ENCODE results near the gene CACNA1D.
"Not testable (repeated sequence)": the region's sequence is repeated elsewhere in the genome, so short reads cannot be mapped to it uniquely, and the experiment has no call there.

The CACNA1D gene

DNA sequence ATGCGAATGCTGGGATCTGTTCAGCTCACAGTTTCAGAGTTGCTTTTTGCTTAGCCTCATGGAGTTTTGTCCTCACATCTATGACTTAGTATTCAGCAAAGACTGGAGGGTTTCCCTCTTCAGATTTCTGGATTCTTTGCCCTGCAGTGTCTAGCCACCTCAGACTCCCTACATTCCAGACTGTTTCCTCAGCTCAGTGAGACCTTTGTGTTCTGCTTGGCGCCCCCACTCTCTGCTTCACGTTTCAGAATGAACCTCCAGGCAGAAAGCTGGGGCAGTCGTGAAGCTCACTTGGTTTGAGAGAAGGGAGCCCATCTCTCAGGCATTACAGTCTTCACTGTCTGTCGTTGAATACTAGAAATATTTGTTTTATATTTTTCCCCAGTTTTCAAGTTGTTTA lies 118.1 kb downstream of the CACNA1D start:
- in situ Hi-C loops (cut with MboI; ENCODE audit: low sequenced_read_pairs) = no loop called here

DNA sequence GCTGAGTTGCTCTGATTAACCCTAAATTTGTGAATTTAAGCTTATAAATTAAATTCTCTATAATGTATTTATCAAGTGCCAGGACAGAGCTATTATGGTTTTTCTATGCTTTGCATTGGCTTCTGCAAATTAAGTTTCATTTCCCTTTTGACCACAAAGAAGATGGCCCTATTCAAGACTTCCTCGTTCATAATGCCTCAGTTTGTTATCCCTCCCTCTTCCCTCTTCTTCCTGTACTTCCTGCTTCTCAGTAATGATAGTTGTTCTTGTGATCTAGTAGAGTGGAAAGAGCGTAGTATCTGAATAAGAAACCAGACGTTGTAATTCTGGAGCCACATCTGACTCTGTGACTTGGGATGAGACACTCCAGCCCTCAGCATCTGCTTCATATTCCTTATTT lies 118.7 kb downstream of the CACNA1D start:
- in situ Hi-C loops (cut with MboI; ENCODE audit: low sequenced_read_pairs) = no loop called here

DNA sequence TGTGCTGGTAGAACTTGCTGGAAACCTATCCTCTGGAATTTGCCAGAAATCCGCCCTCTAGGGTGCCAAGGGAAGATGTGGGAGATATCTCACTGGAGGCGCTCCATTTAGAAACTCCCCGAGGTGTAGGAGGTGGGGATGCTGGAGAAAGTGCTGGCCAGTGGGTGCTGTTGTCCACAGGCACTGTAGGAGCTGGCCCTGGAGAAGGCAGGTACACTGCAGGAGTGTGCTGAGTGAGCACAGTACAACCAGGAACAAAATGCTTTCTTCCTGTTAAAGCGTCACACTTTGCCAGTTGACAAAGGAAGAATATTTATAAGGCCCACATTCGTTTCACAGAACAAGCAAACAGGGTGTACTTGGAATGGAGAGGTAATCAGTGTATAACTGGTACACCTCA lies 119.9 kb downstream of the CACNA1D start:
- in situ Hi-C loops (cut with MboI; ENCODE audit: low sequenced_read_pairs) = no loop called here

DNA sequence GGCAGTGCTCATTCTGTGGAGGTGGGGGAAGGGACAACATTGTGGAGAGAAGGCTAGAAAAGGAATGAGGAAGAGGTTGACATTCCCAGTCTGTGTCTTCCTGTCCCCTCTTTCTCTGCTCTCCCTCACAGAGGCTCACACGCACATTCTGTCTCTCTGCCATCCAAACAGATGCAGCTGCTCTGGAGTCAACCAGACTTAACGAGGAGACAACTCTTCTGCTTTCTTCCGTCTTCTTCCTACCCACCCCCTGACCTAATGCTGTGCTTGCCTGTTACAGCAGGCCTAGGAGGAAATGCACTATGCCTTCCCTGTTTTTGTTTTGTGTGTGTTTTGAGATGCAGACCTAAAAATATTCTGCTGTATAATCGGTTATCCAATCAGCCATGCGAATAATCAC lies 121.9 kb downstream of the CACNA1D start:
- in situ Hi-C loops (cut with MboI; ENCODE audit: low sequenced_read_pairs) = no loop called here

DNA sequence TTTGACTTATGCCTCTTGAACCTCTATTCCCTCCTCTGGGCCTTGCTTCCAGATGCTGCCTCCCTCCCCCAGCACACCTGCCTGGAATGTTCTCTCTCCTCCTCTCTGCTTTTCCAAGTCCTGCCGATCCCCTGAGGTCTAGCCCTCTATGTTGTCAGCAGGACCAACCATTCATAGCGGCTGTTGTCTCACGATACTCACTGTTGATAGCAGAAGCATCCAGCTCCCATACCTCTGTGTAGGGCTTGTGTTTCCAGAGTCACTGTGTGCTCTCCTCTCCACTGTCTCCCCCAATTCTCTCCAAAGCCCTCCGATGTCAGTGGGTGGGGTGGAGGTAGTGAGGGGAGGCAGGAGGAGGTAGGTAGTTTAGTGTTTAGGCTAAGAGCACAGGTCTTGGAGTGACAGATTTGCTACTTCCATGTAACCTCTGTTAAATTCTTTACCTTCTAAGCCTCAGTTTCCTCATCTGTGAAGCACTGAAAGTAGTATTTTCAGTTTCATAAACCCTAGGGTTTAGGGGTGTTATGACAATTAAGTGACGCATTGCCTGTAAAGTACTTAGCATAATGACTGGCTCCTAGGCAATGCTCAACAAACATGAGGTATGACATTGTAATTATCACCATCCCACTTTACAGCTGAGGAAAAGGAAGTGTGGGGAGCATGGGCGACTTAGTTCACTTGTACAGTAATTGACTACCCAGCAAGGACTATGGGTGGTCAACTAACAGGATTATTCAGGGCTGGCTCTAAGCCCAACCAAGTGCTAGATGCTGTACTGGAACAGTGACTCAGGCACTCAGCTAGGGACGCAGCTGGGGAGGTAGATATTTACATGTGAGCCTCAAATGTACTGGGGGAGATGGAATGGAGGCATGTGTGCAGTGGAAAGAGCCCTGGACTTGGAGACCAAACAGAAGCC lies 122.8 kb downstream of the CACNA1D start:
- in situ Hi-C loops (cut with MboI; ENCODE audit: low sequenced_read_pairs) = no loop called here

DNA sequence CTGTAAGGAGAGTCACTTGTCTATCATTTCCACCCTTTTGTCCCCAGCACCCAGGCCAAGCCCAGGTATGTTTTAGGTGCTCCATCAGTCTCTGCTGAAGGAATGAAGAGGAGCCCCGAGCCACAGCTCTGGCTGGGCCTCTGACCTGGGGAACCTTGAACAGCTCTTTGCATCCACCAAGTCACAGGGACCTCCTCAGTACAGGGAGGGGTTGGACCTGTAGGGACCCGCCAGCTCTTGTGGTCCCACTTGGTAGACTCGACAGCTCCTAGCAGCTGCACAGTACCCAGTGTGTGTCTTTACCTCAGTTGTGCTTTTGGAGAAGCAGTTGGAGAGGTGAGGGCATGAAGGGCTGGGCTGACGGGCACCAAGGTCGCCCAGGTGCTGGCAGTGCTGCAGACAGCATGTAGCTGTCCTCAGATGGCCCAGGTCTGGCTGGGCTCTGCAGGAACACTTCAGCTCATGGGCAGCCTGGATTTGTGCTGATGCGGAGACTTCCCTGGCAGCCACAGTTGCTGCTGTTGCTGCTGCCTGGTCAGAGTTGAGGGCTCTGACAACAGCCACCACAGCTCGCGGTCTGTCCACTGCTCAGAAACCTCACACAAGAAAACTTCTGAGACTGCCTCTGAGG lies 123.6 kb downstream of the CACNA1D start:
- in situ Hi-C loops (cut with MboI; ENCODE audit: low sequenced_read_pairs) = no loop called here

DNA sequence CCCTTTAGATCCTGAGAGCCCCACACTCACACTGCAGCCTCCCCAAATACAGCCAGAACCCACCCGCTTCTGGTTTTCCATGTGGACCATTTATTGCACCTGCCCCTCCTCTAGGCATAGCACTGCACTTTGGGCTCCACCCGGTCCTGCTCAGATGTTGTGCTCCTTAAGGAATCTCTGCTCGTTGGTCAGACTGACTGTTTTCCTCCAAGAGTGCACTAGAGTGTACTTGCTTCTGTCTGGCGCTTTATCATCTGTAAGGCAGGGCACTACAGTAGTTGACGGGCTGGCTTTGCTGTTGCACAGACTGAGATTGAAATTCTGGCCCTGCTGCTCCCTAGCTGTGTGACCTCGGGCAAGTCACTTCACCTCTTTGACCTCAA lies 124.1 kb downstream of the CACNA1D start:
- in situ Hi-C loops (cut with MboI; ENCODE audit: low sequenced_read_pairs) = no loop called here

DNA sequence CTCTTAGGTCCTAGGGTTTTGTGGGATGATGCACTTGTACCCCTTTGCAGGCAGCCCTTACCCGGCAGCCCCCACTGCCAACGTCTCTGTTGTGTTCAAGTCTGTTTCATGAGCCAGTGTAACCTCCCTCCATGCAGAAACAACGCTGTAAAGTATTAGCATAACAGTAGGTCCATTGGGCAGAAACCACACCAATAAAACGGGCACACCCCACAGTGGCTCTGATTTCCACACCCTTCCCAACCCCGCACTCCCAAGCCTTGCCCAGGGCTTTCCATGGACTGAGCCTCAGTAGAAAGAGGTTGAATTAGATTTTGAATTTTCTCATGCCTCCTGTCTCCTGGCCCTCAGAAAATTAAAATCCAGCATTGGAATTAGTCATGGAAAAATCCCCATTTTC lies 124.5 kb downstream of the CACNA1D start:
- in situ Hi-C loops (cut with MboI; ENCODE audit: low sequenced_read_pairs) = no loop called here

DNA sequence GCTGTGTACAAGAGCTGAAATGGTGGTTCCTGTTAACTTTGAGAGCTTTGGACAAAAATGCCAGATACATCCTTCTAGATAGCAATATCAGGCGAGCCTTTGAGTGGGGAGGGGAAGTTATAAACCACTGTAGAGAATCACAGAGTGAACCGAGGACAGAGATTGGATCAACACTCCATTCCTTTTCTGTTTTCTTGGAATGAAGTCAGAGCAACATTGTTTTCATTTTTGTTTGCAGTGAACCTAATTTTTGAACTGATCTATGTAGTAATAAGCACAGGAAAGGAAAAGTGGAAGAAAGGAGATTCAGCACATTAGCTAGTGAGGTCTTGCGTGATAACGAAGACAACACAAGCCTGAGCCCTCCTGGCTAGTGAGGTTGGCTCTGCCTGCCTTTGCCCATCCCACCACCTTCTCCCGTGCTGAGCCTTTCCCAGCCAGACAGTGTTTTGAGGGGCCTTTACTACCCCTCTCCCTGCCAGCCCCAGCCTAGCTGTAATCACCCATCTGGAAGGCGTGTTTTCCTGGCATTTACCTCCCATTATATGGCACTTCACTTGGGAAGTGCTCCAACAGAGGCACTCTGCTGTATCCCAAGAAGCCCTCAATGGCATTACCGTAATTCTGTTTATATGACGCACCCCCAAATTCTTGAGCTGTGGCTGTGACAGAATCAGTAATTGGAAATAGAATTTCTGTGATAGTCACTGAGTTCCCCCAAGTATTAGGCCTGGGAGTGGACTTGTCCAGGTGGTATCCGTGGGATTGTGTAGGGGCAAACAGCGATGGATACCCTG lies 129.8 kb downstream of the CACNA1D start:
- in situ Hi-C loops (cut with MboI; ENCODE audit: low sequenced_read_pairs) = no loop called here

DNA sequence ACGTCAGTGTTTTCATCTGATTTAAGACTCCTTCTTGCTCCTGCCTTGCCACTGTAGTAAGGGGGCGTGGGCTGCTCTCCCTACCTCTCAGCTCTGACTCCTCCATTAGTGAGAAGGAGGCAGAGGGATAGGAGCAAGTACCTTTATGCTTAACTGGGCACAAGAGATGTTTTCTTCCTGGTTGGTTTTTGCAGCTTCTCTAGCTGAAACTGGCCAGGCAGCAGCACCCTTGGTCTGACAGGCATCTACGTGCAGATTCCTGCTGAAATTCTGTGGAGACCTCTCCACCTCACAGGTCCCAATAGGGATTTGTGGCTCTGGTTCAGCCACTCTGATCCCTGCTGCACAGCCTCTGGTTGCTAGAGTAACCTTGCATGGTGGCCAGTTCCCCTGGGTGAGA lies 132.5 kb downstream of the CACNA1D start:
- in situ Hi-C loops (cut with MboI; ENCODE audit: low sequenced_read_pairs) = no loop called here

DNA sequence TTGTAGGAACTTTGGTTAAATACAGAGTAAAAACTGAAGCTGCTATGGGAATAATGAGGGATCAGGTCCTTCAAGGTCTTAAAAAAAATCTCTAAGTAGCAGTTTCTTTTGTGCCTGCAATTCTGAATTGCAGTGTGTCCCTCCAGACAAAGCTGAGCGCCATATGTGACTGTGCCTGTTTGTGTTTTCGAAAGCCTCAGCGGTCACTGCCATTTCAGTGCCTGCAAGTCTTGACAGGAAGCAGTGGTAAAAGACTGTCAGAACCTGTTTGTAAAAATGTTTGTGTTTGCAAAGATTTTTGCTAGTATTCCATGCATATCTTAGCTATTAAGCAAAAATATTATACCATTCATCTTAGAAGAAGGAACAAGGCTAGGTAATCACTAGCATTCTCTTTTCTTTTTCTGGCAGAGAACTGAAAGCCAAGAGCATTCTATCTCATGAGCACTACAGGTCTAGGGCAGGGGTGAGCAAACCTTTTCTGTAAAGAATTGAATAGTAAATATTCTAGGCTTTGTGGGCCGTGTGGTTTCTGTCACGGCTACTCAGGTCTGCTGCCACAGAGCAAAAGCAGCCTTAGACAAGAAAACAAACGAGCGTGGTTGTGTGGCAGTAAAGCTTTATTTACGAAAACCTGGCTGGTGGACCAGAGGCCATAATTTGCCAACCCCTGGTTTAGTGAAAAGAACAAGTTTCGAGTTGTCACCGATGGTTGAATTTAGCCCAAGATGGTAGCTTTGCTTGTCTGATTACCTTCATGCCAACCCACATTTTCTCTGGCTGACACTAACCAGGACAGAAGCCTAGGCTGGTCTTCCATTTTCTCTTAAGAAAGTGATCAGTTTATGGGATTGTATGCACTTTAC lies 134.4 kb downstream of the CACNA1D start:
- in situ Hi-C loops (cut with MboI; ENCODE audit: low sequenced_read_pairs) = no loop called here

DNA sequence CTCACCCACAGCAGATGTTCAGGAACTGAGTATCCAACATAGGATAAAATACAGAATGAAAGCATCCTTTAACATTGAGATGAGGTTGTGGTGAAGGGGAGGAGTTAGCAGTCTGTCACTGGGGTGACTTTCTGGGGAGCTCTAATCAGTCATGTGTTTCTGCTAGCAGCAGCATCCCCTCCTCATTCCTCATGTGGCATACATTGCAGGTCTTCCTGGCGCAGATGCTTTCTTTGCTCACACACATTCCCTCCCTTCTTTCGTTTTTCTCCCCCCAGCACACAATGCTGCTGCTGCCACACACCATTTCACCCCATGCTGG lies 135.0 kb downstream of the CACNA1D start:
- in situ Hi-C loops (cut with MboI; ENCODE audit: low sequenced_read_pairs) = no loop called here

DNA sequence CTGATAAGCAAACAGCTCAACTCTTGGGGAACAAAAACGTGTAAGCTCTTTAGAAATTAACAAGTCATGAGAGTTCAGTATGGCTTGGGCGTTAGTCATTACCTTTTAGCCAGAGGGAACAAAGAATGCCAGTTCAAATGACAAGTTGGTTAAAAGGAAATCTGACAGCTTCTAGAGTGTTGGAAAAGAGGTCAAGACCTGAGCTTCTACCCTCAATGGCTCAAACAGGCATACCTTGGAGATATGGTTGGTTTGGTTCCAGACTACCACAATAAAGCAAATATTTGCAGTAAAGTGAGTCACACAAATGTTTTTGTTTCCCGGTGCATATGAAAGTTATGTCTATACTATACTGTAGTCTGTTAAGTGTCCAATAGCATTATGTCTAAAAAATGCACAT lies 136.1 kb downstream of the CACNA1D start:
- in situ Hi-C loops (cut with MboI; ENCODE audit: low sequenced_read_pairs) = no loop called here

DNA sequence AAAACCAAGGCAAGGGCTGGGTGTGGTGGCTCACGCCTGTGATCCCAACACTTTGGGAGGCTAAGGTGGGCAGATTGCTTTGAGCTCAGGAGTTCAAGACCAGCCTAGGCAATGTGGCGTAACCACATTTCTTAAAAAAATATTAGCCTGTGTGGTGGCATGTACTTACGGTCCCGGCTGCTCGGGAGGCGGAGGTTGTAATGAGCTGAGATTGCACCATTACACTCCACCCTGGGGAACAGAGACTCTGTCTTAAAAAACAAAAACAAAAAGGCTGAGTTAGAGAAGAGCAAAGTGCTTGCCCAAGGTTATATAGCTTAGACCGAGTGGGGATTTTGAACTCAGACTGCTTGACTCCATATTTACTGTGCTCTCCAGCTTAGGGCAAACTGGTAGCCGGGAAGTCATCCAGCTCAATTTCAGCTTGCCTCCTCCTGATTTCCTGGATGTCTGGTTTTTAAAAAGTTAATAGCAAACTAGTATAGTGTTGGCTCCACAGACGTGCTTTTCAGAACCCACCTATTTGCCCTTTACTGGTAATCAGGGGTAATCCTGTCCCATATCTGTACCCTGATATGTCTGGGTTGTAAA lies 138.9 kb downstream of the CACNA1D start:
- in situ Hi-C loops (cut with MboI; ENCODE audit: low sequenced_read_pairs) = no loop called here

DNA sequence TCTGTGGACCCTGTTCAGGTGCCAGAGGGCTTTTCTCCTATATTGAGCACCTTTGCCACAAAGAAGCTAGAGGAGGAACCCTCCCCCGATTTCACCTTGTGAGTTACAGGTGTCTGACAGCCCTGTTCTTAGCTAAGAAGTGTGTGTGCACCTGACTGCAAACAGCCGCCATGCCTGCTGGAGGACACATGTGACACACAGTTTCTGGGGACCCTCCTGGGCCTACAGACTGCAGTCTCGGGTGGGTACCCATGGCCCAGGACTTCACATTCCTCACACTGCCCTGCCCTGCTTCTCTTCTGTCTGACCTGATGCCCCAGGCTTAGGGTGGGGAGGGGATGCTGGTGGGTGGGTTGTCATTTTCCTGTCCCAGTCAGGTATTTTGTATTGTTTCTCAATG lies 140.6 kb downstream of the CACNA1D start:
- in situ Hi-C loops (cut with MboI; ENCODE audit: low sequenced_read_pairs) = no loop called here

DNA sequence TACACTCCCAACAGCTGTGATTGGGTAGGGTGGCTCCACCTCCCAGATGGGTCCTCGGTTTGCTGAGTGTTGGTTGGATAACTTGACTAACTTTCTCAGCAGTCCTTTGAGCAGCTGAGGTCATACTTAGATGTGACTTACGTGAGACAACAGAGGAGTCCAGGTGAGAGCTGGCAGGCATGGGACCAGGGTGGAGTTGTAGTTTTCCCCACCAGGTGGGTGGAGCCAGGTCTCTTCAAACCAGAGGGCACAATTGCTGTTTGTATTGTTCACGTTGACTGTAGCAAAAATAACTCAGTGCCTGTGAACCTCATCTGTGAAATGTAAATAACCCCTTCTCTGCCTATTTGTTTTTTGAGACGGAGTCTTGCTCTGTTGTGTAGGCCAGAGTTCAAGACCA lies 144.4 kb downstream of the CACNA1D start:
- in situ Hi-C loops (cut with MboI; ENCODE audit: low sequenced_read_pairs) = not testable (repeated sequence)

DNA sequence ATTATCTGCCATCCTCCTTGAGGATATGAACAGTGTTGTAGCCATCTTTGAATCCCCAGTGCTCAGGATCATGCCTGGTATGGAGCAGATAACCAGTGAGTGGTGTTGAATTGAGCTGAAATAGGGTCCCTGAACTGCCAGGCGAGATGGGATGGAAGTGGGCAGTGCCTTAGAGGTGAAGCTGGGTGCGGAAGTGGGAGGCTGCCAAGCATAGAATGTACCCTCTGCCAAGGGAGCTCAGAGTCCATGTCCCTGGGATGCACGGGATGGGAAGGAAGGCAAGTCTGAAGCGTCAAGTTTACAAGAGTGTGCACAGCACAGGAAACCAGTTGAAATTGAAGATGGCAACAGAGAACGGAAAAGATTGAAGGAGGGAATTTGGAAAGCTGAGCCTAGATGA lies 147.0 kb downstream of the CACNA1D start:
- in situ Hi-C loops (cut with MboI; ENCODE audit: low sequenced_read_pairs) = no loop called here

DNA sequence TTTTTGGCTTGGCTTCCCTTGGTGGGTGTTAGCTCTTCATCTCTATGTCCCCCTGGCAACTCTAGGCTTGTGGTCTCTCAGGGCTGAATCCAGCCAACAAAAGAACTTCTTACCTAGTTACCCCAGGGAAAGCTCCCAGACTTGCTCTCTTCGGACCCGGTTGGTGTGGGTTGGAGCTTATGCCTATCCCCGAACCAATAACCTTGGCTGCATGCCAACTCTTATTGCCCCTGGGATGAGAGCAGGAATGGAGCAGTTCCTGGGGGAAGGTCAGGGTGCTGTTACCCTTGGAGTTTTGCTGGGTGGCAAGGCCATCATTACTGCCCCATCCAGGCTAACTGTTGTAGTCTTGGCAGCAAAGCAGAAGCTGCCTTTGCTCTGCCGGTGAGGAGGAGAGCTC lies 147.8 kb downstream of the CACNA1D start:
- in situ Hi-C loops (cut with MboI; ENCODE audit: low sequenced_read_pairs) = no loop called here

DNA sequence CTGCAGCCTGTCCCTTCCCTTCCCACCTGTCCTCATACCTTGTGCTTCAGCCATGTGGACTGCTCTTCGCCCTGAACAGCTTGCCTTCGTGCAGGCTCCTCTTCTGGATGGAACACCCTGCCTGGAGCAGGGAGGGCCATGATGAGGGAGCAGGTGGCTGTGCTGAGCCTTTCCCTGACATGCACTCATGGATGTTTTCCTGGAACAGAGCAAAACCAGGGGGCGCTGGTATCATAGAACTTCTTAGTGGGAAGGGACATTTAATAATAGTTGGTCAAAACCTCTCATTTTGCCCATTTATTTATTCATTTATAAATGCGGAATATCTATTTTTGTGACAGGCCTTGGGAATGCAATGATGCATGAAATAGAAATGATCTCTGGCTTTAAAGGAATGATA lies 149.3 kb downstream of the CACNA1D start:
- in situ Hi-C loops (cut with MboI; ENCODE audit: low sequenced_read_pairs) = no loop called here

DNA sequence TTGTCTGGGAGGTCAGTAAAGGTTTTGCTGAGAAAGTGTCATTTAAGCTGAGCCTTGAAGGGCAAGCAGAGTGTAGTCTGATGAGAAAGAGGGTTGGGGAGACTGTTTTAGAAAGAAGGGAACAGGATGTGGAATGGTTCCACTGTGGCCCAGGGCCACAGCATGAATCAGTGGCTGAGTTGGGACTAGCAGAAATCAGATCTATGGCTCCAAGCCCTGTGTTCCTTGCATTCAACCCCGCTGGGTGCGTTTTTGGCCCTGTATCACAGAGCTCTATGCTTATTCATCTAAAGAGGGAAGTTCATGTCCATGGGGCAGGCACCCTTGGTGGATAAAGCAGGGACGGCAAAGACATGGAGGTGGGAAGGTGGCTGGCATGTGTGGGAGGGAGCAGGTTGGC lies 151.3 kb downstream of the CACNA1D start:
- in situ Hi-C loops (cut with MboI; ENCODE audit: low sequenced_read_pairs) = no loop called here

DNA sequence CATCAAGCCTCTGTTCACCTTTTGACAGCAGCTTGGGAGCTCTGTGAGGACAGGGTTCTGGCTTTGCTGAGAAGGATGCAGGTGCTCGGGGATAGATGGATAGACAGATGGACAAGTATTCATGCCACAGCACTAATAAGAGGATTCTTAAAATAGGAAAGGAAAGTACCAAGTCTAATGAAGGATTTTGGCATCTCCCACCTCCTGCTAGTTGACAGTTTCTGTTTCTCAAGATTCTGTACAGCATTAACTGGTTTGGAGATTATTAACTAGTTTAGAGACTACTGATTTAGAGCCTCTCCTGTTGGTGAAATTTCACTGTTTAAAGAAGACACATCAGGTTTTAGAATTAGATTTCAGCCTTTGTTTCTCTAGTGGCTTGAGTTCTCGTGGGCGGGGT lies 152.3 kb downstream of the CACNA1D start:
- in situ Hi-C loops (cut with MboI; ENCODE audit: low sequenced_read_pairs) = no loop called here

Data from HL-60/S4 treated with retinoic acid at 250 ng/mL for 4 days and 3 days (cell line).